Inferior parietal cortex (tissue), 1 donor: ENCODE measurements around the gene LRRC63.
A peak's percentile ranks its signal among the peaks of the same experiment; 100 is the strongest.

Source experiments
- DNase-seq: peaks from one replicate; pipeline ENCODE4 v3.0.0-alpha.2; 2016; ENCODE audit errors: extremely low spot score

LRRC63 gene

DNA sequence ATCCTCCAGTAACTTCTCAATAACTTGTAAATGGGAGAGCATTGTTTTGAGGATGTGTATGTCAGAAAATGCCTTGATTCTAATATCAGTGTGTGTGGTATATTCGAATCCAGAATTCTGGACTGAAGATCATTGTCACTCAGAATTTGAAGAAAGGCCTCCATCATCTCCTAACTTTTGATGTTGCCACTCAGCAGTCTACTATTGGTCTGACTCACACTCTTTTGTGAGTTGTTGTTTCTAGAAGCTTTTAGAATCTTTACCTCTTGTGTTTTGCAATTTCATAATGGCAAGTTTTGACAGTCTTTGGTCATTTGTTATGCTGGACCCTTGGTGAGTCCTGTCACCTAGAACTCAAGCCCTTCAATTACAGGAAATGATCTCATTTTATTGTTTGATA, 98.3 kb downstream of the LRRC63 start:
- no peak for DNase-seq

DNA sequence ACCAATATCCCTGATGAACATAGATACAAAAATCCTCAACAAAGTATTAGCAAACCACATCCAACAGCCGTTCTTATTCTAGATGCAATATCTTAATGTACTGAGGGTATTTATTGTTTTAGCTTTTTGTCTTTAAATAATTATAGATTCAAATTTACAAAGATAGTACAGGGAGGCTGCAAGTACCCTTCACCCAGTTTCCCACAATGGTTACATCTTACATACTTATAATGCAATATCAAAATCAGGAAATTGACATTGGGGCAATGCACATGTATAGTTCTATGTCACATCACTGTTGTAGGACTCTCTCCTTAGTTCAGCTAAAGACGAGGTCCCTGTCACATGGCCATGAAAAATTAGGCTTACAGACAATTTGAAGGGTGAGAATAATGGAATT, 99.5 kb downstream of the LRRC63 start:
- no peak for DNase-seq

DNA sequence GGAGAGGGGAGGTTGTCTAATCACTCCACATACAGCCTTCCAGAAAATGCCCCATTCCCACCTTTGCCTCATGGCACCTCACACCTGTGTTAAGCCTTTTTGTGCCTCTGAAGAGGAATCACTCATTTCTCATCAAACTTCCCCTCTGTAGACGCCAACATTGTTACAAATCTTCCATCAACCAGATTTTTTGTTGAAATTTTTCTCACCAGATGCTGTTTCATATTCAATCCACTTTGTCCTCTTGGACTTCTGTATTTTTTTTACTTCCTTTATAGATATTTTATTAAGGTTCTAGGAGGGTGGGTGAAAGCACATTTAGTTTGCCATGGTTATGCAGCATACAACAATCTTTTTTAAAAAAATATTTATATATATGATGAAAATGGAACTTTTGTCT, 101.3 kb downstream of the LRRC63 start:
- no peak for DNase-seq

DNA sequence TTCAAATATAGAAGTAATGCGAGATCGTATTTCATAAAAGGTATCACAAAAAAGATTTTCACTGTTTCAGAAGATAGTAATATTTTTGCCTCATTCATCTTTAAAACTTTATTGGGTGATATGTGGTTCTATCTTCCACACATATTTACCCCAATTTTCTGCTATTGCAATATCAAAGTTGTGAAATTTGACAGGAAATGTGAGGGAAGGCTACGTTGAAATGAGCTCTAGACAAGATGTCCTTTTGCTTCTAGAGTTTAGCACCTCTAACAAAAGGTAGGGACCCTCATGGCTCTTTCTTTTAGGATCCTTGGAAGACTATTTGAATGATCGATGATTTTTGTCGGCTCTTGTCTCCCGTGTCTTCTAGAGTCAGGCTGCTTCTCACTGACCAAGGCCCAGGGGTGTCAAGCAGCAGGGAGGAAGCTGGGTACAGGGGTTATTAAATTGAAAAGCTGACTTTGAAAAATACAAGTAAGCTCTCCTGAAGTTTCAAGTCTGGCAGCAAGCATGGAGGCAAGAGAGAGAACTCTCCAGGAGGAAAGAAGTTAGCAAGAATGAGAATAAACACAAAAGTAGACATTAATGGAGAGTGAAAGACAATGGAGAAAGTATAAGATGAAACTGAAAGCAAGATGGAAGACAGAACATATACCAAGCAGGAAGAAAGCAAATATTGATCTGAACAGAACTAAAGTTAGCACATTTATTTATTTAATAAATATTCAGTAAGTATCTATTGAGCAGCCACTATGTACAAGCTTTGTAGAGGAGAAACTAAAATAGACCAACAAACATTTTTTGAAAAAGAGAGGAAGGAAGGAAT, 101.9 kb downstream of the LRRC63 start:
- DNase-seq = no peak

DNA sequence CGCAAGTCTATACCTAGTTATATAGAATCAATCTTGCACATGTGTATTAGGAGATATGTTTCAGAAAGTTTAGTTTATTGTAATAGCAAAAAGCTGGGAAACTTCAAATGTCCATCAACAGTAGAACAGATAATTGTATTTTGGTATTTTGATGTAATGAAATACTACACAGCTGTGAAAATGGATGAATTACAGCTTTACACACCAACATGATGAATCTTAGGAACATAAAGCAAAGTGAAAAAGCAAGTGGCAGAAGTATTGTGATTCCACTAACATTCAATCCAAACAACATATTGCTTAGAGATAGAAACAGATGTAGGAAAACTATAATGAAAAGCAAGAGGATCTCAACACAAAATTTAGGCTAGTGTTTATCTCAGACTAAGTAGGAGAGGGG, 102.9 kb downstream of the LRRC63 start:
- DNase-seq = no peak

DNA sequence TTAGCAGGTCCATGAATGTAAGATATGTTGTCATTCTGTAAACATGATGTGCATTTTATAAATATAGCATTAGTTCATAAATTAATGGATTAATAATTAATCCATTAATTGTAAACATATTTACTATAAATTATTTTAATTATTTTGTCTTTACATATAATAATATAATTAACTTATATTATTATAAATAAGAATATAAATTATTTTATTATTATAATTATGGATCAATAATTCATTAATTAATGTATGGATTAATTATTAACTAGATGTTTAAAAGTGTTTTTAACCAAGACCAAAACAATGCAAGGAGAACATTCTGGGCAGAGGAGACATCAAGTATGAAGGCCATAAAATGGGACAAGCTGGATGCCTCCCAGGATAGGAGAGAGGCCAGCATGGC, 103.3 kb downstream of the LRRC63 start:
- DNase-seq = no peak

DNA sequence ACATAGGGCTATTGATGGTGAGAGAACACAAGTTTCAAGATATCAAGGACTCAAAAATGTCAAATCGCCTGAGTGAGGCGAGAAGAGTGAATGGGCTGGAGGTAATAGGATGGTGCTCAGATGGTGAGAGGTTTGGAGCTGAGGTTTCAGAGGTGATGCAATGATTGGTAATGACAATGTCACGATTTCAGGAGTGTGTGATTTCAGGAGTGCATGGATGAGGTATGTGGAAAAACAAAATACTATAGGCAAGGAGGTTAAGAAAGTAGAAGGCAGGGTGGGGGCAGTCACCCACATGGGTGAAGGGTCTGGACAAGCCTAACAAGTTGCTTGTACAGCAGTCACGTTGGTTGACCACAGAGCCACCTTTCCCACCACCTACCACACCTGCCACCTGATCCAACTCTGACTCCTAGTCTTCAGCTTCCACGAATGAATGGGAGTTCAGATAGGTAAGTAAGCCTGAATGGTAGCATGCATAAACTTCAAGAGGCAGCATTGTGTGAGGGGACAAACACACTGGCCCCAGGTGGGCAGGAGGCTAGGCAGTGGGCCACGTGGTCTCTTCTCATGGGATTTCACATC, 103.9 kb downstream of the LRRC63 start:
- DNase-seq = no peak

DNA sequence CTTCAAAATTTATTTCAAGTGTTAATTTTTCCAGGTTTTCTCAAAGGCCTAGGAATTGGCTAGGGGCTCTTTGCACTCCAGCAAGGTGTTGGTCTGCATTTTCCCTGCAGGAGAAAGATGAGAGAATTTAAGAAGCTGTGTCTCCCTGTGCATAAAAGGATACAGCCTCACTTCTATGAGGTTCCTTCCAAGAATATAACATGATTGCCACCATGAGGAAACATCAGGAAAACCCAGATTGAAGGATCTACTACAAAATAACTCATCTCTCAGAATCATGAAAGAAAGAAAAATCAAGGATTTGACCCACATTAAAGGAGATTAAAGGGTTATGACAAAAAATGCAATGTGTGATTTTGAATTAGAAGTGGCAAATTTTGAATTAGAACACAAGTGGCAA, 105.4 kb downstream of the LRRC63 start:
- DNase-seq = no peak

DNA sequence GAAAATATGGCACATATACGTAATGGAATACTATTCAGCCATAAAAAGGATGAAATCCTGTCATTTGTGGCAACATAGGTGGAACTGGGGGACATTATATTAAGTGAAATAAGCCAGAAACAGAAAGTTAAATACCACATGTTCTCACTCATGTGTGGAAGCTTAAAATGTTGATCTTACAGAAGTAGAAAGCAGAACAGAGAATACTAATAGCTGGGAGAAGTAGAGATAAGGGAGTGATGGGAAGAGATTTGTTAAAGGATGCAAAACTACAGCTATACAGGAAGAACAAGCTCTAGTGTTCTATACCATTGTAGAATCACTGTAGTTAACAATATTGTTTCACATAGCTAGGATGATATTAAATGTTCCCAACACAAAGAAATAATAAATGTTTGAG, 107.3 kb downstream of the LRRC63 start:
- DNase-seq = no peak

DNA sequence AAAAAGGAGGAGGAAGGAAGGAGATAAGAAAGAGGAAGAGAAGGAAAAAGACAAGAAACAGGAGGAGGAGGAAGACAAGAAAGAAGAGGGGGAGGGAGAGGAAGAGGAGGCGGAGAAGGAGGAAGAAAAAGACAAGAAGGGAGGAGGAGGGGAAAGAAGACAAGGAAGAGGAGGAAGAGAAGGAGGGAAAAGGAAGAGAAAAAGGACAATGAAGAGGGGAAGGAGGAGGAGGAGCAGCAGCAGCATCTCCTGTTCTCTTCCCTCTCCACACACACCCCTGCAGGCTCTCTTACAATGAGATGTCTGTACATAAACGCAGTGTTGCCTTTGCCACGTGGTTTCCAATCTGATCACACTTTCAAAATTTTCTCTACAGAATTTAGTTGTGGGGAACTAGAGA, 108.7 kb downstream of the LRRC63 start:
- no peak for DNase-seq

DNA sequence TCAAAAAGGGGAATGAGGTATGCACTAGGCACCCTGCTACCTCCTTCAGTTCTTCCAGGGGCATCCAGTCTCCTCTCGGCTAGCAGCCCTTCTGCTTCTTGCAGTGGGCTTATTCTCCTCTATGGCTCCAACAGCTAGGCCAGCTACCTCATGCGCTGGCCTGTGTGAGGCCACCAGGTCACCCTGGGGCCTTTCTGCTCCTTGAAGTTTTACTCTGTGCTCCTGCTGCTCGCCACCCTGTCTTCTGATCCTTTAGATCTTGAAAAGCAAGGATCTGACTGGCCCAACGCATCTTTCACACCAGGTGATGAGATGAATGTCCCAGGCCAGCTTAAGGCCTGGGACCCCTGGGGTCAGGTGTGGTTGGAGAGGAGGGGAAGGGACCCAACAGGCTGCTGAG, 109.1 kb downstream of the LRRC63 start:
- DNase-seq = no peak

DNA sequence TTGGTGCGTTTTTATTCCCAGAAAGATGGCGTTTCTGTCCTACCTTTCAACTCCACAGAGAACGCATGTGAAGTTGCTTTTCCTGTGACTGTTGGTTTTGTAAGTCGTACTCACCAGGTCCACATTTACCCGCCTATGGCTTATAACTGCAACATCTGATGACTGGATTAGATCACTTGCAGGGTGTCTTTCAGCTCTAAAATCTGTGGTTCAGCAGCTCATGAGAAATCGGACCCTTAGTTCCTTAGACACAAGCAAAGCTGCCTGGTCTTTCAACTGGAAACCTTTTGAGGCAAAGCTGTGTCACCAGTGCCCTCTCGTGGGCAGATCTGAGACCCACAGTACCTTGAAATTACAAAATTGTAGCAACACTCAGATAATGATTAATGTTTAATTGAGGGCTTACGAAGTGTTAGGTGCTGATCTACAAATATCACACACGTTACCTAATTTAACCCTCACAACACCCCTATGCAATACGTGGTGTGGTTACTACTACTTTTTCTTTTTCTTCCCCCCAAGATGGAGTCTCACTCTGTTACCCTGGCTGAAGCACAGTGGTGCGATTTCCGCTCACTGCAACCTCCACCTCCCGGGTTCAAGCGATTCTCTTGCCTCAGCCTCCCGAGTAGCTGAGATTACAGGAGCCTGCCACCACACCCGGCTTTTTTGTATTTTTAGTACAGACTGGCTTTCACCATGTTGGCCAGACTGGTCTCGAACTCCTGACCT, 109.9 kb downstream of the LRRC63 start:
- DNase-seq = peak; percentile 79

DNA sequence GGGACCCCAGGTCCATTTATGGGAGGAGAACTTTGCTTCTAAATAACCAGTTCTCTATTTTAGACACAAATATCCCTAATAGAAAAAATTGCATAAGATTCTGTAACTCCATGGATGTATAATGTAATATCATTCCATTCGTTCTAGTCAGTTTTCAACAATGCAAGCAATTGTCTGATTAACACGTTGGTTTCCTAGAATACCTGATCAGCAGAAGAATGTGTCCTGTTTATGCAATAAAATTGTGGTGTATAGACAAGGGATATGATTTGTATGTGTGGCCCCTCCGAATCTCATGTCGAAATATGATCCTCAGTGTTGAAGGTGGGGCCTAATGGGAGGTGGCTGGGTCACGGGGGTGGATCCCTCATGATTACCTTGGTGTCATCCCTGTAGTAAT, 113.2 kb downstream of the LRRC63 start:
- DNase-seq = no peak
